ENCODE data around the gene CTDNEP1.

Gene CTDNEP1

DNA sequence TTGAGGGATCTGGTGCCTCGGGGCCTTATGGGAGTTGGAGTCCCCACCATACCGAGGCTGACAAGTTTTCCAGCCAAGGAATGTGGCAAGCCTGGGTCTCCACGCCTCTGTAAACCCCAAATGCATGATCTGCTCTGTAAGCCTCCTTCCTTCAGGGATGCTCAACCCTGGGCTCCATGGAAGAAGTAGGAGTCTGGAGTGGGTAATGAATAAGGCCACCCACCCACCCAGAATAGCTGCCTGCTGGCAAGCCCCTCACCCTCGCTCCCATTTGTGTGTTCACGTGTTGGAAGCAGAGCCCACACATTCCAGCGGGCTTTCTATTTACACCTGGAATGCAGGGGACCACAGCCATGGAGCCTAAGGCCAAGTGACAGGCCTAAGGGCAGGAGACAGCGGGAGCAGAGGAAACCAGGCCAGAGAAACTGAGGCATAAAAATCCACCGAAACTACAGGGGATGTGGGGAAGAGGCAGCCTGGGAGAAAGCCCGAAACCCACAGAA, 36.3 kb downstream of the CTDNEP1 start:
- Histone ChIP-seq H3K36me3 (ENCODE audit: low read length) (no peaks in the 10 kb centered on the region), H2AFZ (ENCODE audit: low read depth, low read length, severe bottlenecking) (no peak overlapping the region), H3F3A (ENCODE audit: insufficient read depth) (peaks cover 5% of the 10 kb centered on the region; the same call in 1 of the 2 replicates), H4K20me1 (ENCODE audit: low read depth, low read length) (no peaks in the 10 kb centered on the region), H3K9me3 (ENCODE audit: insufficient read depth, low read length) (no peaks in the 10 kb centered on the region), H3K4me3 (ENCODE audit: insufficient read depth, low read length, poor library complexity, severe bottlenecking) (no peak overlapping the region), H3K9ac (ENCODE audit: low read length) (0 out of 2 replicates have a peak overlapping the region, but pooled peaks have one; percentile 15), H3K4me2 (ENCODE audit: low read depth, low read length, poor library complexity, severe bottlenecking) (peak overlapping the region; percentile 67), H3K79me2 (ENCODE audit: insufficient read depth, low read length) (no peaks in the 10 kb centered on the region), H3K9me2 (replicated peaks; ENCODE audit: insufficient read depth, low read length) (no peaks in the 10 kb centered on the region), H3K27me3 (ENCODE audit: low read length) (no peaks in the 10 kb centered on the region), H3K27ac (ENCODE audit: low read depth, low read length) (no peak overlapping the region)
- no peak for TF ChIP-seq EZH2phosphoT487 (conservative IDR thresholded peaks at IDR 0.05; ENCODE audit: low read length)
- TF ChIP-seq, protein P1, sequence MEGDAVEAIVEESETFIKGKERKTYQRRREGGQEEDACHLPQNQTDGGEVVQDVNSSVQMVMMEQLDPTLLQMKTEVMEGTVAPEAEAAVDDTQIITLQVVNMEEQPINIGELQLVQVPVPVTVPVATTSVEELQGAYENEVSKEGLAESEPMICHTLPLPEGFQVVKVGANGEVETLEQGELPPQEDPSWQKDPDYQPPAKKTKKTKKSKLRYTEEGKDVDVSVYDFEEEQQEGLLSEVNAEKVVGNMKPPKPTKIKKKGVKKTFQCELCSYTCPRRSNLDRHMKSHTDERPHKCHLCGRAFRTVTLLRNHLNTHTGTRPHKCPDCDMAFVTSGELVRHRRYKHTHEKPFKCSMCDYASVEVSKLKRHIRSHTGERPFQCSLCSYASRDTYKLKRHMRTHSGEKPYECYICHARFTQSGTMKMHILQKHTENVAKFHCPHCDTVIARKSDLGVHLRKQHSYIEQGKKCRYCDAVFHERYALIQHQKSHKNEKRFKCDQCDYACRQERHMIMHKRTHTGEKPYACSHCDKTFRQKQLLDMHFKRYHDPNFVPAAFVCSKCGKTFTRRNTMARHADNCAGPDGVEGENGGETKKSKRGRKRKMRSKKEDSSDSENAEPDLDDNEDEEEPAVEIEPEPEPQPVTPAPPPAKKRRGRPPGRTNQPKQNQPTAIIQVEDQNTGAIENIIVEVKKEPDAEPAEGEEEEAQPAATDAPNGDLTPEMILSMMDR (IDR thresholded peaks at IDR 0.05; ENCODE audit: insufficient read depth, low read length, poor library complexity, severe bottlenecking): no peak

DNA sequence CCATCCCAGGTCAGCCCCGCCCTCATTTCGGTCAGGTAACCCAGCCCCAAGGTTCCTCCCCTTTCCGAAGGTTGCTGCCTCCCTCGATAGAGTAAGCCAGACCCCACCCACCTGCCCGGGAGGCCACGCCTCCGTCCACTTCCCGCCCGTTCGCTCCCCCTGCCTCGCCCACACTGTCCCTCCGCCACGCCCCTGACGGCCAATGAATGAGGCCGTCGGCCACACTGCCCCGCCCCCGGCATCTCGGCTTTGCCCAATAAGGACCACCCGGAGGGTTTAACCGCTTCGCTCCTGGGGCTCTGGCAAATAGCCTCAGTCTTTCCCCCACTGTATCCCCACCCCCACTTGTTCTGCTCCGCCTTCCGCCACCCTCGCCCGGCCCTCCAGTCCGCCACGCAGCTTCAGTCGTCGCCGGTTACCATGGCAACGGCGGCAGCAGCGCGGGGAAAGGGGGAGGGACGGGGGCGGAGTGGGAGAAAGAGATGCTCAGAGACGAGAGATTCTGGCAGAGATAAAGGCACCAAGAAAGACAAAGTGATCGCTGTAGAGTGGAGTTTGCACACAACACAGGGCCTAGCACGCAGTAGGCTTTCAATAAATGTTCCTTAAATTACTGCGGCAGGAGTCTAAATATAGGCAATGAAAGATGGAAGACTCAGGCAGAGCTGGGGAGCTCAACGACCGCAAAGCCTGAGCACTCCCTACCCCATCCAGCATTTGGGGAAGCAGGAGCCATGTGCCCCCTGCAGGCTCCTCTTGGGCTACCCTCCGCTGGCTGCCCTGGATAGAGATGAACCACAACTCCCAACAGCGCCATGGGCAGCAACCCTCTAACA, 37.0 kb downstream of the CTDNEP1 start:
- H3K4me3 ChIP-seq (ENCODE audit: insufficient read depth, low read length, poor library complexity, severe bottlenecking): peak overlapping the region; percentile 46
- peaks cover 5% of the 10 kb centered on the region; the same call in 1 of the 2 replicates for H3F3A ChIP-seq (ENCODE audit: insufficient read depth)
- H2AFZ ChIP-seq (ENCODE audit: low read depth, low read length, severe bottlenecking): peak overlapping the region; percentile 6
- no peaks in the 10 kb centered on the region for H3K27me3 ChIP-seq (ENCODE audit: low read length)
- H3K4me2 ChIP-seq (ENCODE audit: low read depth, low read length, poor library complexity, severe bottlenecking): peak overlapping the region; percentile 67
- no peaks in the 10 kb centered on the region for H3K79me2 ChIP-seq (ENCODE audit: insufficient read depth, low read length)
- H3K9me3 ChIP-seq (ENCODE audit: insufficient read depth, low read length): no peaks in the 10 kb centered on the region
- peak overlapping the region; percentile 15; the same call in 1 of the 2 replicates for H3K9ac ChIP-seq (ENCODE audit: low read length)
- H4K20me1 ChIP-seq (ENCODE audit: low read depth, low read length): no peaks in the 10 kb centered on the region
- no peak overlapping the region for H3K27ac ChIP-seq (ENCODE audit: low read depth, low read length)
- no peaks in the 10 kb centered on the region for H3K36me3 ChIP-seq (ENCODE audit: low read length)
- no peaks in the 10 kb centered on the region for H3K9me2 ChIP-seq (replicated peaks; ENCODE audit: insufficient read depth, low read length)
- TF ChIP-seq, protein P1 (IDR thresholded peaks at IDR 0.05; ENCODE audit: insufficient read depth, low read length, poor library complexity, severe bottlenecking): no peak
- no peak for TF ChIP-seq EZH2phosphoT487 (conservative IDR thresholded peaks at IDR 0.05; ENCODE audit: low read length)

DNA sequence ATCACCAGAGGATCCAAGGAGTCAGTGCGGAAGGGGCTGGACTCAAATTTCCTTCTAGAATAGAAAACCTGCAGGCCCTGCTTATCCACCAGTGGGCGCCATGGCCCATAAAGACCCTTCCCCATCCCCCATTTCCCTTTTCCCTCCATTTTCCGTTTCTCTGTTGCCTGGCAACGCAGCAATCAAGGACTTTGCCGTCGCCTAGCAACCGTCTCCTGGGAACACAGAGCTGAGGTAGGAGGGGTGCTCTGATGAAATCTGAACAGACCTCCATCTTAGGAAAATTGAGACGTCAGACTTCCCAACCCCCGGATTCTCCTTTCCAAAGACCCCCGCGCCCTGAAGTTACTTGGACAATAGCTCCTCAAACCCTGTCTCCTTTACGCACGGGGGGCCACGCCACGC, 37.6 kb downstream of the CTDNEP1 start:
- no peak overlapping the region for H2AFZ ChIP-seq (ENCODE audit: low read depth, low read length, severe bottlenecking)
- H3K27me3 ChIP-seq (ENCODE audit: low read length): no peaks in the 10 kb centered on the region
- no peaks in the 10 kb centered on the region for H4K20me1 ChIP-seq (ENCODE audit: low read depth, low read length)
- H3K9ac ChIP-seq (ENCODE audit: low read length): no peak overlapping the region
- no peaks in the 10 kb centered on the region for H3K36me3 ChIP-seq (ENCODE audit: low read length)
- H3K27ac ChIP-seq (ENCODE audit: low read depth, low read length): no peak overlapping the region
- peaks cover 5% of the 10 kb centered on the region; the same call in 1 of the 2 replicates for H3F3A ChIP-seq (ENCODE audit: insufficient read depth)
- no peaks in the 10 kb centered on the region for H3K9me2 ChIP-seq (replicated peaks; ENCODE audit: insufficient read depth, low read length)
- peak overlapping the region; percentile 67 for H3K4me2 ChIP-seq (ENCODE audit: low read depth, low read length, poor library complexity, severe bottlenecking)
- TF ChIP-seq, protein P1 (IDR thresholded peaks at IDR 0.05; ENCODE audit: insufficient read depth, low read length, poor library complexity, severe bottlenecking): peak; percentile 29
- TF ChIP-seq EZH2phosphoT487 (conservative IDR thresholded peaks at IDR 0.05; ENCODE audit: low read length): no peak
- no peaks in the 10 kb centered on the region for H3K9me3 ChIP-seq (ENCODE audit: insufficient read depth, low read length)
- peak overlapping the region; percentile 46 for H3K4me3 ChIP-seq (ENCODE audit: insufficient read depth, low read length, poor library complexity, severe bottlenecking)
- H3K79me2 ChIP-seq (ENCODE audit: insufficient read depth, low read length): no peaks in the 10 kb centered on the region
